HL-60 (cell line): ENCODE data around the gene AMELX.

ENCODE experiments used
- DNase-seq, 2 experiments: peaks; one replicate each; pipeline ENCODE4 v3.0.0-alpha.2; 2010 to 2020; ENCODE audit warnings: low read depth in 1 of 2, low spot score in 1 of 2
- H3K27ac ChIP-seq: fragments of 250-450 bp; sonication (Bioruptor Pico); replicated peaks from 2 replicates; pipeline ENCODE4 v1.5.1; 2020; ENCODE audit warnings: mild to moderate bottlenecking, moderate library complexity
- H3K27me3 ChIP-seq: fragments of 250-450 bp; sonication (Bioruptor Pico); 2 replicates; pipeline ENCODE4 v1.5.1; 2021; ENCODE audit warnings: mild to moderate bottlenecking, moderate library complexity; ENCODE audit not compliant: insufficient read depth, poor library complexity, severe bottlenecking
- H3K4me3 ChIP-seq: replicated peaks from 2 replicates; pipeline ENCODE4 v1.5.1; 2011; ENCODE audit warnings: mild to moderate bottlenecking, control low read depth, low read length; ENCODE audit not compliant: insufficient read depth
- GABPA ChIP-seq: IDR thresholded peaks from 2 replicates; pipeline ENCODE4 v1.6.1; 2012; ENCODE audit warnings: low read depth
- POLR2AphosphoS5 ChIP-seq: IDR thresholded peaks from 2 replicates; pipeline ENCODE4 v1.6.1; 2012; ENCODE audit warnings: low read depth
- SPI1 ChIP-seq: IDR thresholded peaks from 2 replicates; pipeline ENCODE4 v1.6.1; 2012; ENCODE audit warnings: low read depth, mild to moderate bottlenecking, borderline replicate concordance
- TF ChIP-seq, protein P1 (sequence below): IDR thresholded peaks from 2 replicates; pipeline ENCODE4 v1.6.1; 2012; ENCODE audit warnings: low read depth; ENCODE audit not compliant: insufficient replicate concordance
- TF ChIP-seq, protein P2 (sequence below): IDR thresholded peaks from one replicate; pipeline ENCODE4 v1.5.1; 2011; ENCODE audit warnings: low read length, control low read depth, inconsistent platforms; ENCODE audit not compliant: insufficient read depth

Gene AMELX

GRCh38 chrX:11266573-11267003, 26.6 kb upstream of the AMELX start:
- Histone ChIP-seq H3K27me3 (peaks cover 2% of the 10 kb centered on the region), H3K4me3 (no peak overlapping the region), H3K27ac (no peak overlapping the region)
- TF ChIP-seq, protein P1, sequence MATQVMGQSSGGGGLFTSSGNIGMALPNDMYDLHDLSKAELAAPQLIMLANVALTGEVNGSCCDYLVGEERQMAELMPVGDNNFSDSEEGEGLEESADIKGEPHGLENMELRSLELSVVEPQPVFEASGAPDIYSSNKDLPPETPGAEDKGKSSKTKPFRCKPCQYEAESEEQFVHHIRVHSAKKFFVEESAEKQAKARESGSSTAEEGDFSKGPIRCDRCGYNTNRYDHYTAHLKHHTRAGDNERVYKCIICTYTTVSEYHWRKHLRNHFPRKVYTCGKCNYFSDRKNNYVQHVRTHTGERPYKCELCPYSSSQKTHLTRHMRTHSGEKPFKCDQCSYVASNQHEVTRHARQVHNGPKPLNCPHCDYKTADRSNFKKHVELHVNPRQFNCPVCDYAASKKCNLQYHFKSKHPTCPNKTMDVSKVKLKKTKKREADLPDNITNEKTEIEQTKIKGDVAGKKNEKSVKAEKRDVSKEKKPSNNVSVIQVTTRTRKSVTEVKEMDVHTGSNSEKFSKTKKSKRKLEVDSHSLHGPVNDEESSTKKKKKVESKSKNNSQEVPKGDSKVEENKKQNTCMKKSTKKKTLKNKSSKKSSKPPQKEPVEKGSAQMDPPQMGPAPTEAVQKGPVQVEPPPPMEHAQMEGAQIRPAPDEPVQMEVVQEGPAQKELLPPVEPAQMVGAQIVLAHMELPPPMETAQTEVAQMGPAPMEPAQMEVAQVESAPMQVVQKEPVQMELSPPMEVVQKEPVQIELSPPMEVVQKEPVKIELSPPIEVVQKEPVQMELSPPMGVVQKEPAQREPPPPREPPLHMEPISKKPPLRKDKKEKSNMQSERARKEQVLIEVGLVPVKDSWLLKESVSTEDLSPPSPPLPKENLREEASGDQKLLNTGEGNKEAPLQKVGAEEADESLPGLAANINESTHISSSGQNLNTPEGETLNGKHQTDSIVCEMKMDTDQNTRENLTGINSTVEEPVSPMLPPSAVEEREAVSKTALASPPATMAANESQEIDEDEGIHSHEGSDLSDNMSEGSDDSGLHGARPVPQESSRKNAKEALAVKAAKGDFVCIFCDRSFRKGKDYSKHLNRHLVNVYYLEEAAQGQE = no peak
- no peak for TF ChIP-seq SPI1
- no peak for TF ChIP-seq POLR2AphosphoS5
- TF ChIP-seq, protein P2, sequence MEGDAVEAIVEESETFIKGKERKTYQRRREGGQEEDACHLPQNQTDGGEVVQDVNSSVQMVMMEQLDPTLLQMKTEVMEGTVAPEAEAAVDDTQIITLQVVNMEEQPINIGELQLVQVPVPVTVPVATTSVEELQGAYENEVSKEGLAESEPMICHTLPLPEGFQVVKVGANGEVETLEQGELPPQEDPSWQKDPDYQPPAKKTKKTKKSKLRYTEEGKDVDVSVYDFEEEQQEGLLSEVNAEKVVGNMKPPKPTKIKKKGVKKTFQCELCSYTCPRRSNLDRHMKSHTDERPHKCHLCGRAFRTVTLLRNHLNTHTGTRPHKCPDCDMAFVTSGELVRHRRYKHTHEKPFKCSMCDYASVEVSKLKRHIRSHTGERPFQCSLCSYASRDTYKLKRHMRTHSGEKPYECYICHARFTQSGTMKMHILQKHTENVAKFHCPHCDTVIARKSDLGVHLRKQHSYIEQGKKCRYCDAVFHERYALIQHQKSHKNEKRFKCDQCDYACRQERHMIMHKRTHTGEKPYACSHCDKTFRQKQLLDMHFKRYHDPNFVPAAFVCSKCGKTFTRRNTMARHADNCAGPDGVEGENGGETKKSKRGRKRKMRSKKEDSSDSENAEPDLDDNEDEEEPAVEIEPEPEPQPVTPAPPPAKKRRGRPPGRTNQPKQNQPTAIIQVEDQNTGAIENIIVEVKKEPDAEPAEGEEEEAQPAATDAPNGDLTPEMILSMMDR = no peak
- TF ChIP-seq GABPA = no peak
- no peak for DNase-seq

DNA sequence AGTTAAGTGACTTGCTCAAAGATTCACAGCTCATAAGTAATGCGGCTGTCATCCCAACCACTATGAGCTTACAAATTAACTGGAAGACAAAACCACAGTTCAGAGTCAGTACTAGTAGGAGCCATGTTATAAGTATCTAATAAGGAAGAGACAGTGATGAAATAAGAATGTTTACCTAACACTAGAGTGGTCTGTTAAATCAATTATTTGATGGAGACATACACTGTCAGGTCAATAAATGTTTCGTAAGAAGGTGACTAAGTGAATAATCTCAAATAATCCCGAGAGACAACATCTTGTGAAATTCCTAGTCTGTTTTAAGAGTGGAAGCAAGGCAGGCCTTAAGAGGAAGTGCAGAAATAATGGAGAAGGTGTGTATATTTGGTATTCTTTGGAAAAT, 25.8 kb upstream of the AMELX start:
- Histone ChIP-seq H3K4me3 (no peak overlapping the region), H3K27ac (no peak overlapping the region), H3K27me3 (peaks cover 2% of the 10 kb centered on the region)
- TF ChIP-seq GABPA = no peak
- TF ChIP-seq POLR2AphosphoS5 = no peak
- TF ChIP-seq, protein P1 = no peak
- TF ChIP-seq, protein P2 = no peak
- TF ChIP-seq SPI1 = no peak
- no peak for DNase-seq

DNA sequence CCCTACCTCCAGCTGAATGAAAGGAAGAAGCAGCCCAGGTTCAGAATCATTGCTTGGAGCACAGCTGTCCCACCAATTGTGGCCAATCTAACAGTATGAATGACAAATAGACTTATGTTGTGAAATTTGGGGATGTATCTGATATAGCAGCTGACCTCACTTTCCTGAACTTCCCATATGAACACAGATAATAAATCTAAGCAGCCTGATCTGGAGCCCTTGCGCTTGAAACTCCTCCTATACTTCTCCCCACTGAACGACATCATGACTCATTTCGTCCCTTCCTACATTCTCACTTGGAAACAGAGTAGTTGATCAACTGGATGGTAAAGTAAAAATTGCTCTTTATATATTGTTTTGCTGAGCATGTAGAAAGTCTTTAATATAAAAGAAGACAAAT, 24.2 kb upstream of the AMELX start:
- TF ChIP-seq, protein P1 = no peak
- no peak for TF ChIP-seq POLR2AphosphoS5
- TF ChIP-seq GABPA = no peak
- TF ChIP-seq SPI1 = no peak
- H3K27me3 ChIP-seq = peaks cover 2% of the 10 kb centered on the region
- no peak for DNase-seq
- no peak overlapping the region for H3K4me3 ChIP-seq
- no peak overlapping the region for H3K27ac ChIP-seq

DNA sequence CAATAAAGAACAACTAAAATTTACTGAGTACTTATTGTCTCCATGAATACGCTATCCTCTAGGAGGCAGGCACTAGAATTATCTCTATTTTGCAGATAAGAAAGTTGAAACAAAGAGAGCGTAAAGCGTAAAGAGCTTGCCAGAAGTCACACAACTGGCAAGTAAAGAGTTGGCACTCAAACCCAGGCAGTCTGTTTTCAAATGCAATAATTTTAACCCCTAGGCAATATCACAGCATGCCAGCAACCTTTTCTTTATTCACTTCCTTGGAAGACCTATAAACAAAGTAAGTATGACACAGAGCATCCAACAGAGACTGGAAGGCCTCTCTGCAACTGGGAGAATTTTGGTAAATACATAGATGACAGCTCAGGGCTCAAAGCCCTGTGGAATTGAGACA, 23.2 kb upstream of the AMELX start:
- peaks cover 2% of the 10 kb centered on the region for H3K27me3 ChIP-seq
- no peak overlapping the region for H3K4me3 ChIP-seq
- TF ChIP-seq SPI1 (no peak), POLR2AphosphoS5 (no peak), GABPA (no peak)
- TF ChIP-seq, protein P2 = no peak
- TF ChIP-seq, protein P1 = no peak
- no peak overlapping the region for H3K27ac ChIP-seq
- no peak for DNase-seq
